PC-3 (cell line): ENCODE measurements around the gene SLC12A2. TPM values are rescaled to one million over a fixed set of nuclear protein-coding genes. Genes with fewer than 3 reads are reported as not detected.

Experiments used
- ATAC-seq: fragments of 200-7000 bp; cut with Tn5 transposase; 2 replicates; pipeline ENCODE4 v1.9.1; 2020; ENCODE audit warnings: mild to moderate bottlenecking, moderate library complexity
- BruUV-seq: library from RNA; stranded (reverse); fragments of 400-500 nt; replicated peaks from 2 replicates; lab custom pipeline; 2021; lab: Mats Ljungman, UMichigan
- CTCF ChIA-PET: fragments of 300-600 bp; sonication (Branson Sonifier 250); formaldehyde crosslinking; loops from one replicate; lab custom pipeline; 2022; ENCODE audit warnings: antibody characterized with exemption; lab: Charles Lee
- POLR2A ChIA-PET: fragments of 300-600 bp; sonication (Branson Sonifier 250); formaldehyde crosslinking; loops from one replicate; lab custom pipeline; 2022; ENCODE audit warnings: antibody characterized with exemption; ENCODE audit not compliant: unreplicated experiment; lab: Charles Lee
- DNase-seq: peaks from one replicate; pipeline ENCODE4 v3.0.0-alpha.2; 2015
- H2AFZ ChIP-seq: fragments of 300-600 bp; sonication (generic); 2 replicates; pipeline ENCODE4 v1.6.0; 2016; ENCODE audit warnings: antibody characterized with exemption, low read length
- H3F3A ChIP-seq: fragments of 300-600 bp; sonication (generic); one replicate; pipeline ENCODE4 v1.6.0; 2017; ENCODE audit warnings: antibody characterized with exemption, low read length, control low read depth, mild to moderate bottlenecking; ENCODE audit not compliant: unreplicated experiment
- H3K27ac ChIP-seq: fragments of 300-600 bp; sonication (generic); 2 replicates; pipeline ENCODE4 v1.5.1; 2016; ENCODE audit warnings: mild to moderate bottlenecking, low read length
- H3K27me3 ChIP-seq: fragments of 300-600 bp; sonication (generic); 2 replicates; pipeline ENCODE4 v1.6.1; 2016; ENCODE audit warnings: low read length, mixed read lengths
- H3K36me3 ChIP-seq: fragments of 300-600 bp; sonication (generic); 2 replicates; pipeline ENCODE4 v1.6.1; 2016; ENCODE audit warnings: low read depth, mixed run types, low read length, mixed read lengths
- H3K4me1 ChIP-seq: fragments of 300-600 bp; sonication (generic); 2 replicates; pipeline ENCODE4 v1.5.1; 2016; ENCODE audit warnings: low read length; ENCODE audit not compliant: insufficient read depth
- H3K4me2 ChIP-seq: fragments of 300-600 bp; sonication (generic); 2 replicates; pipeline ENCODE4 v1.6.0; 2016; ENCODE audit warnings: low read length
- H3K4me3 ChIP-seq: fragments of 300-600 bp; sonication (generic); 2 replicates; pipeline ENCODE4 v1.5.1; 2016; ENCODE audit warnings: mild to moderate bottlenecking, low read length, mixed read lengths
- H3K79me2 ChIP-seq: fragments of 300-600 bp; sonication (generic); 2 replicates; pipeline ENCODE4 v1.6.1; 2017; ENCODE audit warnings: low read length, mixed read lengths
- H3K9ac ChIP-seq: fragments of 300-600 bp; sonication (generic); 2 replicates; pipeline ENCODE4 v1.6.0; 2016; ENCODE audit warnings: mild to moderate bottlenecking, low read length
- H3K9me2 ChIP-seq: fragments of 300-600 bp; sonication (generic); replicated peaks from 2 replicates; pipeline ENCODE4 v1.6.1; 2016; ENCODE audit warnings: mixed run types, low read length, mixed read lengths
- H3K9me3 ChIP-seq: fragments of 300-600 bp; sonication (generic); 2 replicates; pipeline ENCODE4 v1.6.1; 2016; ENCODE audit warnings: low read length, mixed read lengths
- H4K20me1 ChIP-seq: fragments of 300-600 bp; sonication (generic); 2 replicates; pipeline ENCODE4 v1.6.1; 2016; ENCODE audit warnings: low read length, mixed read lengths
- CTCF ChIP-seq: fragments of 300-600 bp; sonication (generic); conservative IDR thresholded peaks from 2 replicates; pipeline ENCODE4 v1.5.1; 2017; ENCODE audit warnings: antibody characterized with exemption, low read depth, mild to moderate bottlenecking, low read length
- EZH2 ChIP-seq: fragments of 300-600 bp; sonication (generic); IDR thresholded peaks from one replicate; pipeline ENCODE4 v1.6.1; 2017; ENCODE audit warnings: antibody characterized with exemption, mild to moderate bottlenecking, low read length; ENCODE audit not compliant: unreplicated experiment
- EZH2phosphoT487 ChIP-seq: fragments of 300-600 bp; sonication (generic); IDR thresholded peaks from 2 replicates; pipeline ENCODE4 v1.6.1; 2018; ENCODE audit warnings: mild to moderate bottlenecking, antibody characterized with exemption, low read length, borderline replicate concordance
- intact Hi-C: fragments of 100-400 bp; cut with micrococcal nuclease; formaldehyde crosslinking; loops from 2 replicates; pipeline ENCODE4 v1.9.0; 2023
- total RNA-seq: library from RNA; depleted of rRNA; stranded (reverse); fragments of >200 nt; gene quantifications from 2 replicates; pipeline ENCODE4 v1.2.3, GENCODE V29; 2014

The SLC12A2 gene
- total RNA-seq, 1 experiment from 2014 or later: 33.9 TPM

DNA sequence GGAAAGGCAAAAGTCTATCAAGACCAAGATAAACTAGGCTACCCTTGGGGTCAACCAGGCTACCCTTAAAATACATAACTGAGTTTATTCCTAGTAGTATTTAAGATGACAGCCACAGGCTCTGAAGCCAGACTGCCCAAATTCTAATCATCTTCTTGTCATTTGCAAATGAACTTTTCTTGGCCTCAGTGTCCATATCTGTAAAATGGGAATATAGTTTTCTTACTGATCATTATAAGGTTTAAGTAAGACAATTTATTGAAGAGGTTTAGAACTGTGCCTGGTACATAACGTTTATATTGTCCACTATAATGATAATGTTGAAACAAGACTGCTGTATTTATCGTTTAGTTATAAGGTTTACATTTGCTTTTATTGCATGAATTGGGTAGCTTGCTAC, 112.5 kb downstream of the SLC12A2 start:
- CTCF ChIA-PET: no interaction called here
- ATAC-seq (no peak), DNase-seq (no peak)
- H3K4me2 ChIP-seq: no peak overlapping the region
- TF ChIP-seq CTCF: no peak
- TF ChIP-seq EZH2: no peak
- no peak for TF ChIP-seq EZH2phosphoT487
- BruUV-seq: no TSS peak
- no peak overlapping the region for H3K9ac ChIP-seq
- H3K79me2 ChIP-seq: no peaks in the 10 kb centered on the region
- H3K9me2 ChIP-seq: no peaks in the 10 kb centered on the region
- POLR2A ChIA-PET: no interaction called here
- peaks cover 26% of the 10 kb centered on the region for H3K4me1 ChIP-seq
- H3K27ac ChIP-seq: no peak overlapping the region
- no peaks in the 10 kb centered on the region for H3K36me3 ChIP-seq
- intact Hi-C loops: no loop called here
- H4K20me1 ChIP-seq: no peaks in the 10 kb centered on the region
- H3F3A ChIP-seq: no peaks in the 10 kb centered on the region
- H3K9me3 ChIP-seq: no peaks in the 10 kb centered on the region
- H3K27me3 ChIP-seq: no peaks in the 10 kb centered on the region
- H2AFZ ChIP-seq: no peak overlapping the region
- H3K4me3 ChIP-seq: no peak overlapping the region

DNA sequence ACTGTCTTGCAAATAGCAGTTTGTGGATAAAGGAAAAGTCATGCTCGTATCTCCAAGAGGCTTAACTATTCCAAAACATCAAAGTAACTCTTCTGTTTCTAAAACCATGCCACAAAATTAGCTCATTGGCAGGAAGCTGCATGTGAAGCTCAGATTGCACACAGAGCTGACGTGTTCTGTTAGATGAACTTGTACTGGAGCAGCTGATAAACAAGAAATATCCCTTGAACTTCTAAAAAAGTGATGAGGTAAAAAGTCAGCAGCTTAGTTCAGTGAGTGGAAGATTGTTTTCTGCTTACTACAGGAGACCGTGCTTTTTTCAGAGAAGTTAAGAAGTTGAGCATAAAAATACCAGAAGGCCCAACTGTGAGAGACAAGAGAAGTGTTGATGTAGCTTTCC, 113.2 kb downstream of the SLC12A2 start:
- CTCF ChIA-PET: no interaction called here
- H2AFZ ChIP-seq: no peak overlapping the region
- no peak overlapping the region for H3K9ac ChIP-seq
- peaks cover 30% of the 10 kb centered on the region for H3K4me1 ChIP-seq
- no peak for DNase-seq
- TF ChIP-seq CTCF (no peak), EZH2 (no peak), EZH2phosphoT487 (no peak)
- no peak for ATAC-seq
- H3K27ac ChIP-seq: no peak overlapping the region
- H3K9me3 ChIP-seq: no peaks in the 10 kb centered on the region
- POLR2A ChIA-PET: no interaction called here
- no peaks in the 10 kb centered on the region for H4K20me1 ChIP-seq
- no peak overlapping the region for H3K4me2 ChIP-seq
- no peaks in the 10 kb centered on the region for H3K36me3 ChIP-seq
- H3K79me2 ChIP-seq: no peaks in the 10 kb centered on the region
- no peaks in the 10 kb centered on the region for H3F3A ChIP-seq
- BruUV-seq: no TSS peak
- no peaks in the 10 kb centered on the region for H3K9me2 ChIP-seq
- no peaks in the 10 kb centered on the region for H3K27me3 ChIP-seq
- intact Hi-C loops: no loop called here
- no peak overlapping the region for H3K4me3 ChIP-seq

- peaks cover 33% of the 10 kb centered on the region for H3K4me1 ChIP-seq
- POLR2A ChIA-PET: no interaction called here
- ATAC-seq (no peak), DNase-seq (no peak)
- BruUV-seq: no TSS peak
- no peak overlapping the region for H2AFZ ChIP-seq
- H4K20me1 ChIP-seq: no peaks in the 10 kb centered on the region
- TF ChIP-seq CTCF (no peak), EZH2 (no peak), EZH2phosphoT487 (no peak)
- no peak overlapping the region for H3K9ac ChIP-seq
- no peak overlapping the region for H3K4me2 ChIP-seq
- no peaks in the 10 kb centered on the region for H3K27me3 ChIP-seq
- no peak overlapping the region for H3K4me3 ChIP-seq
- no peaks in the 10 kb centered on the region for H3K9me2 ChIP-seq
- H3K36me3 ChIP-seq: no peaks in the 10 kb centered on the region
- no peaks in the 10 kb centered on the region for H3F3A ChIP-seq
- intact Hi-C loops: no loop called here
- CTCF ChIA-PET: no interaction called here
- no peak overlapping the region for H3K27ac ChIP-seq
- no peaks in the 10 kb centered on the region for H3K9me3 ChIP-seq
- H3K79me2 ChIP-seq: no peaks in the 10 kb centered on the region
Observed at GRCh38 chr5:128197896-128198522, 114.4 kb downstream of the SLC12A2 start.
